MM.1S (cell line): ENCODE measurements around the gene LGALS9.
"Not testable (repeated sequence)": the region's sequence is repeated elsewhere in the genome, so short reads cannot be mapped to it uniquely, and the experiment has no call there.

ENCODE experiments used
- EZH2 ChIP-seq: fragments of 300-600 bp; sonication (generic); optimal IDR thresholded peaks from 2 replicates; pipeline ENCODE3; 2017; ENCODE audit warnings: low read depth, mild to moderate bottlenecking, antibody characterized with exemption, low read length, mixed read lengths
- EZH2phosphoT487 ChIP-seq: fragments of 300-600 bp; sonication (generic); IDR thresholded peaks from 2 replicates; pipeline ENCODE4 v1.6.1; 2018; ENCODE audit warnings: antibody characterized with exemption, low read length
- TF ChIP-seq, protein P1 (sequence below): fragments of 300-600 bp; sonication (generic); IDR thresholded peaks from 2 replicates; pipeline ENCODE4 v1.5.1; 2016; ENCODE audit warnings: antibody characterized with exemption, low read length, mixed read lengths

- TF ChIP-seq, protein P1, sequence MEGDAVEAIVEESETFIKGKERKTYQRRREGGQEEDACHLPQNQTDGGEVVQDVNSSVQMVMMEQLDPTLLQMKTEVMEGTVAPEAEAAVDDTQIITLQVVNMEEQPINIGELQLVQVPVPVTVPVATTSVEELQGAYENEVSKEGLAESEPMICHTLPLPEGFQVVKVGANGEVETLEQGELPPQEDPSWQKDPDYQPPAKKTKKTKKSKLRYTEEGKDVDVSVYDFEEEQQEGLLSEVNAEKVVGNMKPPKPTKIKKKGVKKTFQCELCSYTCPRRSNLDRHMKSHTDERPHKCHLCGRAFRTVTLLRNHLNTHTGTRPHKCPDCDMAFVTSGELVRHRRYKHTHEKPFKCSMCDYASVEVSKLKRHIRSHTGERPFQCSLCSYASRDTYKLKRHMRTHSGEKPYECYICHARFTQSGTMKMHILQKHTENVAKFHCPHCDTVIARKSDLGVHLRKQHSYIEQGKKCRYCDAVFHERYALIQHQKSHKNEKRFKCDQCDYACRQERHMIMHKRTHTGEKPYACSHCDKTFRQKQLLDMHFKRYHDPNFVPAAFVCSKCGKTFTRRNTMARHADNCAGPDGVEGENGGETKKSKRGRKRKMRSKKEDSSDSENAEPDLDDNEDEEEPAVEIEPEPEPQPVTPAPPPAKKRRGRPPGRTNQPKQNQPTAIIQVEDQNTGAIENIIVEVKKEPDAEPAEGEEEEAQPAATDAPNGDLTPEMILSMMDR = not testable (repeated sequence)
- TF ChIP-seq EZH2, EZH2phosphoT487: not testable (repeated sequence)
Observed at GRCh38 chr17:27695254-27695814, 64.3 kb downstream of the LGALS9 start.
